GM18519 (cell line): ENCODE results near the gene TPCN2.
"Not testable (repeated sequence)": the region's sequence is repeated elsewhere in the genome, so short reads cannot be mapped to it uniquely, and the experiment has no call there.

ENCODE experiments used
- ATAC-seq: cut with Tn5 transposase; IDR thresholded peaks from one replicate; pipeline ENCODE4 v1.9.1; 2021; ENCODE audit warnings: mild to moderate bottlenecking, moderate library complexity; ENCODE audit not compliant: unreplicated experiment, low FRiP score

The TPCN2 gene

GRCh38 chr11:69140161-69140560 lies 91.4 kb downstream of the TPCN2 start:
- ATAC-seq: not testable (repeated sequence)

GRCh38 chr11:69140635-69141034 lies 91.9 kb downstream of the TPCN2 start:
- no peak for ATAC-seq

- no peak for ATAC-seq
Measured at GRCh38 chr11:69141742-69142141, 93.0 kb downstream of the TPCN2 start.

GRCh38 chr11:69142895-69143294 lies 94.2 kb downstream of the TPCN2 start:
- ATAC-seq: no peak

- no peak for ATAC-seq
Measured at GRCh38 chr11:69144316-69145049, 95.8 kb downstream of the TPCN2 start.

GRCh38 chr11:69145050-69145380 lies 96.3 kb downstream of the TPCN2 start:
- no peak for ATAC-seq

GRCh38 chr11:69148377-69148762 lies 99.6 kb downstream of the TPCN2 start:
- no peak for ATAC-seq

- no peak for ATAC-seq
Measured at GRCh38 chr11:69148806-69149205, 100.1 kb downstream of the TPCN2 start.

GRCh38 chr11:69149338-69150045 lies 100.8 kb downstream of the TPCN2 start:
- ATAC-seq: not testable (repeated sequence)

- no peak for ATAC-seq
Measured at GRCh38 chr11:69150175-69150574, 101.4 kb downstream of the TPCN2 start.

GRCh38 chr11:69151836-69152235 lies 103.1 kb downstream of the TPCN2 start:
- no peak for ATAC-seq

- ATAC-seq: no peak
Measured at GRCh38 chr11:69152733-69153421, 104.1 kb downstream of the TPCN2 start.

- ATAC-seq: no peak
Measured at GRCh38 chr11:69153661-69154060, 104.9 kb downstream of the TPCN2 start.

- no peak for ATAC-seq
Measured at GRCh38 chr11:69154211-69154913, 105.6 kb downstream of the TPCN2 start.

- ATAC-seq: no peak
Measured at GRCh38 chr11:69154938-69155301, 106.2 kb downstream of the TPCN2 start.

- no peak for ATAC-seq
Measured at GRCh38 chr11:69155302-69156234, 106.8 kb downstream of the TPCN2 start, which contains the start of gene SMIM38. Gene SMIM38 (plus strand): TSS chr11:69155935. CDS start chr11:69157847, 1,912 bp downstream.

GRCh38 chr11:69156235-69156639 lies 107.5 kb downstream of the TPCN2 start:
- no peak for ATAC-seq

- ATAC-seq: no peak
Measured at GRCh38 chr11:69156673-69157155, 108.0 kb downstream of the TPCN2 start.

GRCh38 chr11:69157156-69157821 lies 108.6 kb downstream of the TPCN2 start:
- no peak for ATAC-seq
